Activated T-cell treated with anti-CD3 and anti-CD28 coated beads for 4 hours (primary cell): Measurements from ENCODE around the gene DNAH14.
"Not testable (repeated sequence)": the region's sequence is repeated elsewhere in the genome, so short reads cannot be mapped to it uniquely, and the experiment has no call there.

Source experiments
- DNase-seq: peaks from one replicate; pipeline ENCODE4 v3.0.0-alpha.2; 2020

Gene DNAH14

GRCh38 chr1:225159793-225160192, 230.3 kb downstream of the DNAH14 start:
- no peak for DNase-seq

GRCh38 chr1:225177409-225177808, 247.9 kb downstream of the DNAH14 start:
- DNase-seq = not testable (repeated sequence)

- DNase-seq = no peak
These were observed 250.2 kb downstream of the DNAH14 start for GRCh38 chr1:225179686-225180085.

- DNase-seq = no peak
These were observed 253.2 kb downstream of the DNAH14 start for GRCh38 chr1:225182716-225183115.

GRCh38 chr1:225191199-225191753, 261.8 kb downstream of the DNAH14 start:
- no peak for DNase-seq

GRCh38 chr1:225201447-225201846, 272.0 kb downstream of the DNAH14 start:
- no peak for DNase-seq

- DNase-seq = no peak
These were observed 278.3 kb downstream of the DNAH14 start for GRCh38 chr1:225207791-225208190.

GRCh38 chr1:225209153-225209552, 279.7 kb downstream of the DNAH14 start:
- DNase-seq = no peak

- DNase-seq = not testable (repeated sequence)
These were observed 280.7 kb downstream of the DNAH14 start for GRCh38 chr1:225210180-225210579.

- DNase-seq = not testable (repeated sequence)
These were observed 282.4 kb downstream of the DNAH14 start for GRCh38 chr1:225211694-225212442.

GRCh38 chr1:225224287-225224686, 294.8 kb downstream of the DNAH14 start:
- DNase-seq = no peak

GRCh38 chr1:225225681-225226080, 296.2 kb downstream of the DNAH14 start:
- DNase-seq = no peak

- no peak for DNase-seq
These were observed 299.4 kb downstream of the DNAH14 start for GRCh38 chr1:225228871-225229303.

GRCh38 chr1:225229429-225229828, 300.0 kb downstream of the DNAH14 start:
- DNase-seq = not testable (repeated sequence)

GRCh38 chr1:225230483-225230882, 301.0 kb downstream of the DNAH14 start:
- no peak for DNase-seq

GRCh38 chr1:225232930-225233329, 303.5 kb downstream of the DNAH14 start:
- DNase-seq = not testable (repeated sequence)

GRCh38 chr1:225242611-225243010, 313.1 kb downstream of the DNAH14 start:
- no peak for DNase-seq

GRCh38 chr1:225250432-225250831, 321.0 kb downstream of the DNAH14 start:
- DNase-seq = no peak

GRCh38 chr1:225253173-225253572, 323.7 kb downstream of the DNAH14 start:
- no peak for DNase-seq

GRCh38 chr1:225253784-225254183, 324.3 kb downstream of the DNAH14 start:
- no peak for DNase-seq

- DNase-seq = no peak
These were observed 325.2 kb downstream of the DNAH14 start for GRCh38 chr1:225254676-225255075.

- no peak for DNase-seq
These were observed 327.6 kb downstream of the DNAH14 start for GRCh38 chr1:225257081-225257480.

GRCh38 chr1:225258811-225259210, 329.3 kb downstream of the DNAH14 start:
- DNase-seq = no peak

GRCh38 chr1:225259542-225259941, 330.1 kb downstream of the DNAH14 start:
- DNase-seq = no peak

GRCh38 chr1:225260319-225260718, 330.8 kb downstream of the DNAH14 start:
- DNase-seq = no peak
